WTC11 (cell line): ENCODE data around the gene IQCK.

ENCODE experiments used
- CTCF ChIP-seq: fragments of 200-600 bp; IDR thresholded peaks from 2 replicates; pipeline ENCODE4 v1.8.0; 2022; ENCODE audit warnings: antibody characterized with exemption
- JUN ChIP-seq: sonication (generic); formaldehyde crosslinking; IDR thresholded peaks from 2 replicates; pipeline ENCODE4 v1.8.0; 2023; ENCODE audit warnings: mild to moderate bottlenecking, missing genetic modification reagents
- NFYB ChIP-seq: sonication (generic); formaldehyde crosslinking; conservative IDR thresholded peaks from 2 replicates; pipeline ENCODE4 v1.8.0; 2022; ENCODE audit warnings: low read depth, missing genetic modification reagents
- PREB ChIP-seq: sonication (generic); formaldehyde crosslinking; IDR thresholded peaks from 2 replicates; pipeline ENCODE4 v1.8.1; 2022; ENCODE audit warnings: mild to moderate bottlenecking, missing genetic modification reagents, moderate library complexity, borderline replicate concordance
- RELA ChIP-seq: sonication (generic); formaldehyde crosslinking; IDR thresholded peaks from 2 replicates; pipeline ENCODE4 v1.8.1; 2022; ENCODE audit warnings: missing genetic modification reagents, mild to moderate bottlenecking, borderline replicate concordance
- TEAD1 ChIP-seq: sonication (generic); formaldehyde crosslinking; IDR thresholded peaks from 2 replicates; pipeline ENCODE4 v1.8.0; 2022; ENCODE audit warnings: mild to moderate bottlenecking, missing genetic modification reagents
- USF1 ChIP-seq: sonication (generic); formaldehyde crosslinking; IDR thresholded peaks from 2 replicates; pipeline ENCODE4 v1.8.0; 2022; ENCODE audit warnings: mild to moderate bottlenecking, missing genetic modification reagents
- ZBTB21 ChIP-seq: sonication (generic); formaldehyde crosslinking; IDR thresholded peaks from 2 replicates; pipeline ENCODE4 v1.8.1; 2023; ENCODE audit warnings: mild to moderate bottlenecking, missing genetic modification reagents, borderline replicate concordance

- no peak for TF ChIP-seq CTCF
- TF ChIP-seq JUN (CRISPR knock-in tag) = no peak
- no peak for TF ChIP-seq PREB
- no peak for TF ChIP-seq NFYB (CRISPR knock-in tag)
- TF ChIP-seq ZBTB21 (CRISPR knock-in tag) = no peak
- no peak for TF ChIP-seq TEAD1 (CRISPR knock-in tag)
- TF ChIP-seq USF1 = no peak
- TF ChIP-seq RELA (CRISPR knock-in tag) = no peak
These were observed 99.1 kb downstream of the IQCK start for GRCh38 chr16:19817122-19817521.
